CD4-positive, alpha-beta T cell (primary cell): ENCODE measurements around the gene CROCC. TPM values are rescaled to one million over a fixed set of nuclear protein-coding genes. Genes with fewer than 3 reads are reported as not detected.

Source experiments
- ATAC-seq: fragments of 200-7000 bp; cut with Tn5 transposase; one replicate; pipeline ENCODE4 v1.10.0; 2022; ENCODE audit warnings: mild to moderate bottlenecking; ENCODE audit not compliant: poor library complexity
- CTCF ChIA-PET: fragments of 350-600 bp; sonication (Branson Sonifier 250); formaldehyde crosslinking; loops from one replicate; lab custom pipeline; 2021; ENCODE audit warnings: antibody characterized with exemption, inconsistent platforms; lab: Charles Lee
- POLR2A ChIA-PET: fragments of 350-600 bp; sonication (Branson Sonifier 250); formaldehyde crosslinking; loops from one replicate; lab custom pipeline; 2021; ENCODE audit warnings: antibody characterized with exemption, inconsistent platforms; lab: Charles Lee
- DNase-seq, 14 experiments: peaks; one replicate each; pipeline ENCODE4 v3.0.0-alpha.2; 2013 to 2020; ENCODE audit warnings: mixed read lengths in 2 of 14
- H3K27ac ChIP-seq, 2 donors: one replicate each; pipeline versions ENCODE4 v1.5.1 to v1.7.0; 2013; ENCODE audit warnings: low read length in 2 of 2, low read depth in 1 of 2, mild to moderate bottlenecking in 1 of 2
- H3K27me3 ChIP-seq, 2 experiments: 1 replicate in 1 of 2; 2 replicates in 1 of 2; pipeline versions ENCODE4 v1.6.1 to v1.7.0; 2013; ENCODE audit warnings: low read length in 2 of 2, control low read depth in 1 of 2, mild to moderate bottlenecking in 1 of 2, moderate library complexity in 1 of 2; ENCODE audit not compliant: insufficient read depth in 2 of 2, control insufficient read depth in 1 of 2
- H3K36me3 ChIP-seq: one replicate; pipeline ENCODE4 v1.6.1; 2013; ENCODE audit warnings: low read length, control low read depth; ENCODE audit not compliant: insufficient read depth
- H3K4me1 ChIP-seq: one replicate; pipeline ENCODE4 v1.6.1; 2013; ENCODE audit warnings: low read length, control low read depth; ENCODE audit not compliant: insufficient read depth
- H3K4me3 ChIP-seq: one replicate; pipeline ENCODE4 v1.5.1; 2013; ENCODE audit warnings: mild to moderate bottlenecking, low read length, moderate library complexity
- H3K9me3 ChIP-seq, 2 experiments: 1 replicate in 1 of 2; 2 replicates in 1 of 2; pipeline versions ENCODE4 v1.6.1 to v1.7.0; 2013; ENCODE audit warnings: low read length in 2 of 2, mild to moderate bottlenecking in 2 of 2, control low read depth in 1 of 2, moderate library complexity in 1 of 2; ENCODE audit not compliant: control insufficient read depth in 1 of 2, insufficient read depth in 1 of 2
- H3K27ac Mint-ChIP-seq: one replicate; pipeline ENCODE4 v1.8.0; 2020; ENCODE audit warnings: mixed read lengths
- H3K27me3 Mint-ChIP-seq: one replicate; pipeline ENCODE4 v1.8.0; 2021; ENCODE audit warnings: mixed read lengths
- H3K36me3 Mint-ChIP-seq: one replicate; pipeline ENCODE4 v1.8.0; 2021; ENCODE audit warnings: low read depth, mixed read lengths
- H3K4me1 Mint-ChIP-seq: one replicate; pipeline ENCODE4 v1.8.0; 2021; ENCODE audit warnings: low read depth, mixed read lengths
- H3K4me3 Mint-ChIP-seq: one replicate; pipeline ENCODE4 v1.8.0; 2020; ENCODE audit warnings: mild to moderate bottlenecking, mixed read lengths
- H3K9me3 Mint-ChIP-seq: one replicate; pipeline ENCODE4 v1.8.0; 2020; ENCODE audit warnings: mixed read lengths
- intact Hi-C, 2 experiments: fragments of 100-400 bp; cut with DNase I in 1 of 2; cut with micrococcal nuclease in 1 of 2; formaldehyde crosslinking; loops; one replicate each; pipeline versions ENCODE4 v1.15.1 to v1.9.0; 2023 to 2025; cut with DNase I, micrococcal nuclease
- total RNA-seq, 174 experiments: library from RNA in 2 of 174; stranded (reverse) in 2 of 174; gene quantifications; one replicate each; pipeline ENCODE4 v1.2.3 and lab custom pipeline; 2021 to 2026
- TF ChIP-seq, protein P1 (sequence below): fragments of 200-600 bp; IDR thresholded peaks from one replicate; pipeline ENCODE4 v1.8.0; 2022; ENCODE audit warnings: antibody characterized with exemption, mild to moderate bottlenecking

The CROCC gene
- total RNA-seq, 2 experiments from 2014 or later, result 47.4 to 49.7 TPM

DNA sequence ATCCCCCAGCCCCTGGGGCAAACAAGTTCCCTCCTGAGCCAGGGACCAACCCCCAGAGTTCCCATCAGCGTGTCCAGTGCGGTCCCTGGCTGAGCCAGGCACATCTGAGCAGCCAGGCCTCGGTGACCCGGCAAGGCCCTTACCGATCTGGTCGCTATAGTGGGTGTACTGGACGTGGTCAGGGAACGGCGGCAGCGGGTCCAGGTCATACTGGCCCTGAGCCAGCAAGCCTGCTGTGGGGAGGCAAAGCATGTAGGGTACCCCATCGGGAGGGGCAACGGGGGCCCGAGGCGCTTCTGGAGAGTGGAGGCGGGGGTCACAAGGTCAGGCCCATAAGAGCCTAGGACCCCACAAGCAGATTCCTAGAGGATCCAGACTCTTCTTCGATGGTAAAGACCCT is 55.2 kb downstream of the CROCC start:
- Histone ChIP-seq H3K36me3 (no peaks in the 10 kb centered on the region), H3K4me1 (peaks cover 14% of the 10 kb centered on the region), H3K27ac (no peak overlapping the region), H3K4me3 (no peak overlapping the region), H3K9me3 (no peaks in the 10 kb centered on the region), H3K27me3 (peaks cover 7 to 10% of the 10 kb centered on the region in 2 experiments)
- TF ChIP-seq, protein P1, sequence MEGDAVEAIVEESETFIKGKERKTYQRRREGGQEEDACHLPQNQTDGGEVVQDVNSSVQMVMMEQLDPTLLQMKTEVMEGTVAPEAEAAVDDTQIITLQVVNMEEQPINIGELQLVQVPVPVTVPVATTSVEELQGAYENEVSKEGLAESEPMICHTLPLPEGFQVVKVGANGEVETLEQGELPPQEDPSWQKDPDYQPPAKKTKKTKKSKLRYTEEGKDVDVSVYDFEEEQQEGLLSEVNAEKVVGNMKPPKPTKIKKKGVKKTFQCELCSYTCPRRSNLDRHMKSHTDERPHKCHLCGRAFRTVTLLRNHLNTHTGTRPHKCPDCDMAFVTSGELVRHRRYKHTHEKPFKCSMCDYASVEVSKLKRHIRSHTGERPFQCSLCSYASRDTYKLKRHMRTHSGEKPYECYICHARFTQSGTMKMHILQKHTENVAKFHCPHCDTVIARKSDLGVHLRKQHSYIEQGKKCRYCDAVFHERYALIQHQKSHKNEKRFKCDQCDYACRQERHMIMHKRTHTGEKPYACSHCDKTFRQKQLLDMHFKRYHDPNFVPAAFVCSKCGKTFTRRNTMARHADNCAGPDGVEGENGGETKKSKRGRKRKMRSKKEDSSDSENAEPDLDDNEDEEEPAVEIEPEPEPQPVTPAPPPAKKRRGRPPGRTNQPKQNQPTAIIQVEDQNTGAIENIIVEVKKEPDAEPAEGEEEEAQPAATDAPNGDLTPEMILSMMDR, result no peak
- Mint-ChIP-seq H3K27ac (no peak overlapping the region), H3K4me1 (peaks cover 9% of the 10 kb centered on the region), H3K27me3 (peaks cover 12% of the 10 kb centered on the region), H3K4me3 (no peak overlapping the region), H3K36me3 (no peaks in the 10 kb centered on the region), H3K9me3 (no peaks in the 10 kb centered on the region)
- ATAC-seq (no peak), DNase-seq (no peak)
- intact Hi-C loops, result no loop called here
- POLR2A ChIA-PET, result no interaction called here
- CTCF ChIA-PET, result no interaction called here

DNA sequence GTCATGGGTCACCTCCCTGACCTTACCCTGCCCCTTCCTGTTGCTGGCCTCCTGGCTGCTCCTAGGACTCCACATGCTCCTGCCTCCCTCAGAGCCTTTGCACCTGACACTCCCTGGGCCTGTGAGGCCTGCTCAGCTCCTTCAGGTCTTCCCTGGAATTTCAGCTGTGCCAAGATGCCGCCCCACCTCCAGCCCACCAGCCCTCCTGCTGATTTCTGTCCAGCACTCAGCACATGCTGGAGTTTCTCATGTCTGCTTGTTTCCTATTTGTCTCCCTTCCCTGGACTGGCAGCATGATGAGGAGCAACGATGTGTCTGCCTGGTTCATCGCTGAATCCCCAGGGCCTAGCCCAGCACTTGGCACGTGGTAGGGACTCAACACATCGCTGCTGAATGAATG is 55.6 kb downstream of the CROCC start:
- Mint-ChIP-seq H3K4me1 (peaks cover 9% of the 10 kb centered on the region), H3K4me3 (no peak overlapping the region), H3K36me3 (no peaks in the 10 kb centered on the region), H3K27ac (no peak overlapping the region), H3K9me3 (no peaks in the 10 kb centered on the region), H3K27me3 (peaks cover 12% of the 10 kb centered on the region)
- DNase-seq, result no peak
- intact Hi-C loops, result no loop called here
- H3K9me3 ChIP-seq, result no peaks in the 10 kb centered on the region
- CTCF ChIA-PET, result no interaction called here
- ATAC-seq, result no peak
- no peak overlapping the region for H3K27ac ChIP-seq
- H3K4me3 ChIP-seq, result no peak overlapping the region
- H3K36me3 ChIP-seq, result no peaks in the 10 kb centered on the region
- H3K4me1 ChIP-seq, result peaks cover 14% of the 10 kb centered on the region
- peaks cover 7 to 10% of the 10 kb centered on the region in 2 experiments for H3K27me3 ChIP-seq
- POLR2A ChIA-PET, result no interaction called here
- TF ChIP-seq, protein P1, result no peak

DNA sequence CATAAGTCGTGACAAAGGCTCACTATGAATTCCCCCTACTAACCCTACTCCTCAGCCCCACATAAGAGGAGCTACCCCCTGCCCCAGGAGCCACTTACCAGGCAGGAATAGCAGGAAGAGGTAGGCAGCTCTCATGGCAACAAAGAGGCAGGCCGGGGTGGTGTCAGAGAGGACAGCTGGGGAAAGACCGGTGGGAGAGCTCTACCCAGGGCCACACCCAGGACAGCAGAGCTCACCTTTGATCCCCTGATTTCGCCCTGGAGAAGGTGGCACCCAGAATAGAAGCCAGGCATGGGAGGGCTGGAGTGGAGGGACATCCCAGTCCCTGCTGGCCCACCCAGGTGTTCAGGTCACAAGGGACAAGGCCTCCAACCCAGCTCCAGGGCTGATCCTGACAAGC is 56.4 kb downstream of the CROCC start:
- peaks cover 14% of the 10 kb centered on the region for H3K4me1 ChIP-seq
- Mint-ChIP-seq H3K27me3 (peaks cover 16% of the 10 kb centered on the region), H3K27ac (no peak overlapping the region), H3K9me3 (no peaks in the 10 kb centered on the region), H3K4me1 (peaks cover 9% of the 10 kb centered on the region), H3K36me3 (no peaks in the 10 kb centered on the region), H3K4me3 (no peak overlapping the region)
- H3K27ac ChIP-seq, result no peak overlapping the region
- no peak for DNase-seq
- no peaks in the 10 kb centered on the region for H3K9me3 ChIP-seq
- no peak for ATAC-seq
- H3K4me3 ChIP-seq, result no peak overlapping the region
- intact Hi-C loops, result no loop called here
- ChIA-PET POLR2A (no interaction called here), CTCF (no interaction called here)
- peaks cover 7 to 13% of the 10 kb centered on the region in 2 experiments for H3K27me3 ChIP-seq
- H3K36me3 ChIP-seq, result no peaks in the 10 kb centered on the region
- TF ChIP-seq, protein P1, result no peak
